GM21367 (cell line): ENCODE measurements around the gene IL17F.

Experiments
- ATAC-seq: cut with Tn5 transposase; IDR thresholded peaks from one replicate; pipeline ENCODE4 v1.9.1; 2021; ENCODE audit not compliant: unreplicated experiment

The IL17F gene

GRCh38 chr6:52244400-52244799 lies at the start of gene IL17F:
TSS of gene IL17F (minus strand) at chr6:52244500. CDS start at chr6:52244429, 71 bp downstream.
- no peak for ATAC-seq

GRCh38 chr6:52293067-52293466 lies 48.8 kb upstream of the IL17F start:
- ATAC-seq = no peak

DNA sequence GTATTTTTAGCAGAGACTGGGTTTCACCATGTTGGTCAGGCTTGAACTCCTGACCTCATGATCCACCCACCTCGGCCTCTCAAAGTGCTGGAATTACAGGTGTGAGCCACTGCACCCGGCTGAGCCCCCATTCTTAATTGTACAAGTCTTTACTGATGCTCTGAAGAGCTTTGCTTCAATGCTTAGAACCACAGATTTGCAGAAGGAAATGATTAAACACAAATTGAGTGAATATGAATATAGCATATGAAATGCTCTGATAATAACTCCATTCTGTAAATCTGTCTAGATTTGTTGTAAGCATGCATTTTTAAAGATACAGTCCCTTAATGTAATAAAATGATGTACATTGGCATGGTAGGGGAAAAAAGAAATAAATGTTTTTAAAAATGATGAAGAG lies 44.5 kb upstream of the IL17F start:
- ATAC-seq = no peak

- no peak for ATAC-seq
These were observed 43.9 kb upstream of the IL17F start for GRCh38 chr6:52288216-52288615.

DNA sequence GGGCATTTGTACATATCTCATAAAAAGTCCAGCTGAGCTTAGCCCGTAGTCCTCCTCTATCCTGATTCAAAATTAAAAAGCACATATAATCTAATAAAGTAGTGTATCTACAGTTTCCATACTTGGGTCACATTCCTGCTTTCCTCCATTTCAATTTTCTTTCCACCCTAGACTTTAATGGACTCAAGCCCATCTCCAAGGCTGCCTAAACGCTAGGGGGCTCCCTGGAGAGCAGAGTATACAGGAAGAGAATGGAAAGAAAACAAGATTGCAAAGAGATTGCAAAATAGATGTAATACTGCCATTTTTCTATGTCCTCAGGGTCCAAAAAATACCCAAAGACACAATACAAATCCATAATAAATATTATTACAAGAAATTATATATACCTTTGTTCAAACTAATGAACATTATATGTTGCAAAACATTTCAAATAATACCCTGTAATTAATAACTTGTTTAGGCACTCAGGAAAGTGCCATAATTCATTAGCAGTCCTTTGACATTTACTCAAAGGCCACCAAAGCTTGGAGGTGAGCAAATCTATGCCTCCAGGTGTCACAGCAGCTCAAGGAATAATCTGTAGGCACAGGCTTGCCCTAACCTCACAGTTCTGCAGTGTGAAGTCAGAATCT lies 42.6 kb upstream of the IL17F start:
- no peak for ATAC-seq

DNA sequence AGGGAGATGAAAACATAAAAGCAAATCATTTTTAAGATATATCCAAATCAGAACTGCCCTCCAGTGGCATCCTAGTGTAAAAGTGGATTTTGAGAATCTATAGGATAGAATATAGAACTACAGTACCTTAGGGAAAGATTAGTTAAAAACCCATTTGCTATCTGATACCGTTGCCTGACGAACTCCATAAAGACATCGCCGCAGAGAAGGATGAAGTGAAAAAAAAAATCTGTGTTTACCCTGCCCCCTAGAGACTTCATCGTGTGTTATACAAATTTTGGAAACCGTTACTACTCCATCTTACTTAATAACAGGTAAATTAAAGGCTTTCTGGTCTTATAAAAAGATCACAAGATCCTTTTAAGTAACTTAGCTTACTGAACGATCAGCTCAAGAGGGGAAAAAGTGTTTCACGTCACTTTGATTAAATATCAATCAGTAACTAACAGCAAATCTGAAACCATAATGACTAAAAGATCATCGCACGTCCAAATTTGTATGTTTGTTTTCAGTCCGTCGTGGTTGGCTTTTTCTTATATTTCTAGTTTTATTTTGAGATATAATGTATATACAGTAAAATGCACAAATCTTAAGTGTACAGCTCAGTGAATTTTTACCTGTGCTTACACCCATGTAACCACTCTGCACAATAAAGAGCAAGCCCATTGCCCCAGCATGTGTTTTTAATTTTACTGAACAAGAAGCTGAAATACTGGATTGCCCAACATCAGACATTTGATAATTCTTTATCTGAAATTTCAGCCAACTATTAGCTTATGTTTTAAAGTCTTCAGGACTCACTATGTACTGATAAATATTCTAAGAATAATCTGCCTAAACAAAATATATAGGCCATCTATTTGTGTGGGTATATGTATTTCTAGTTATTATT lies 41.1 kb upstream of the IL17F start:
- ATAC-seq = no peak

GRCh38 chr6:52284460-52285176 lies 40.3 kb upstream of the IL17F start, which contains the start of gene MCM3:
TSS of gene MCM3 (minus strand) at chr6:52284742. CDS start at chr6:52284674, 68 bp downstream.
- peak; percentile 97 for ATAC-seq

- ATAC-seq = no peak
These were observed 39.8 kb upstream of the IL17F start for GRCh38 chr6:52284131-52284459.

DNA sequence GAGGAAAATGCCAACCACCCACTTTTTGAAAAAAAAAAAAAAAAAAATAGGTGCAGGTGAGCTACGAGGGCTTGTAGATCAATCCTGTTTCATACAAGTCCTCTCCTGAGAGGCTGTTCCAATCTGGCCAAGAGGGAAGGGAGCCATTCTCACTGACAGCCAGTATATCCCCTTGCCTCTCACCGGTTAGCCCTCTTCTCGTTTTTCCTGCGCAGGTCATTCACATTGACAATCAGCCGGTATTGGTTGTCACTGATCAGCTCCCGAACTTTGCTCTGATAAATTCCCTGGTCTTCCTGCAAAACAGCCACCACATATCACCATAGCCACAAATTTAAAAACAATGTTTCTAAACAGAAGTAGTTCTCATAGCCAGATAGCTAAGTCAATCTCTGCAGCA lies 38.8 kb upstream of the IL17F start:
- no peak for ATAC-seq

DNA sequence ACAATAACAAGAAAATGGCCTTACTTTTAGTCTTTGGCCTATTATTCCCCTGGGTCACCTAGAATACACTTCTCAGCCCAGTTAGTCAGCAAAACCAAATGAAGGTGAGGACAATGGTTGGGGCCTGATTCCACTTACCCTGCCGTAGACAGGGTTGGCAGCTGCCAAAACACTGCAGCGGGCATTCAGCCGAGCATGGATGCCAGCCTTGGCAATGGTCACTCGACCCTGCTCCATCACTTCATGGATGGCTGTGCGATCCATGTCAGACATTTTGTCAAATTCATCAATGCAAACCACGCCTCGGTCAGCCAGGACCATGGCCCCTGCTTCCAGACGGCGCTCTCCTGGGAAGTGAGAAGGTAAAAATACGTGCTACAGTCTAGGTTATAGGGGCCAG lies 31.8 kb upstream of the IL17F start:
- ATAC-seq = no peak

DNA sequence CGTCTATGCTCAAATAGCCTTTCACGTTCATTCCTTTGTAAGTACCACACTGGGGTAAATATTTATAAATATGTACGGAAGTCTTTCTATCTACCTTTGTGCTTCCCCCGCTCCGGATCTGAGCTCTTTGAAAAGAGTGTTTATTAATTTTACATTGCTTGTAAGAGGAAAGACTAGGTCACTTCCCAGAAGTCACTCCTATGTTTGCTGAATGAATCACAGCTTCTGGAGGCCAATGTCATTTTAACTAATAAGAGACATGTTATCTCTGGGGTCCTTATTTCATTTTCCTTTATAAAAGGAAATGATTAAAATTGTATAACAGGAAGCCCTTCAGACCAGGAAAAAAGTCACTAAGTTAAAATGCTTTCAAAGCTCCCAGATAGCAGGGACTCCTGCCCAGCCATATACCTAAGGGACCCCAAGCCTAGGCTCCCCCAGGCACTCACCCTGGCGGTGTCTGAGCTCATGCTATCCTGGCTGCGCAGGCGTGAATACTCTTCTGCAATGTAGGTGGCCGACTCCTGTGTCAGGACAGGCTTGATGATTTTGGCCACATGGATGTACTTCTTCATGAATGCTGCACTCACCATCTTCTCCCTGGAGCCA lies 27.7 kb upstream of the IL17F start:
- no peak for ATAC-seq

GRCh38 chr6:52263709-52264540 lies 19.6 kb upstream of the IL17F start:
- ATAC-seq = peak; percentile 77

- no peak for ATAC-seq
These were observed 18.5 kb upstream of the IL17F start for GRCh38 chr6:52262620-52263344.

- ATAC-seq = no peak
These were observed 16.9 kb upstream of the IL17F start for GRCh38 chr6:52261229-52261628.

DNA sequence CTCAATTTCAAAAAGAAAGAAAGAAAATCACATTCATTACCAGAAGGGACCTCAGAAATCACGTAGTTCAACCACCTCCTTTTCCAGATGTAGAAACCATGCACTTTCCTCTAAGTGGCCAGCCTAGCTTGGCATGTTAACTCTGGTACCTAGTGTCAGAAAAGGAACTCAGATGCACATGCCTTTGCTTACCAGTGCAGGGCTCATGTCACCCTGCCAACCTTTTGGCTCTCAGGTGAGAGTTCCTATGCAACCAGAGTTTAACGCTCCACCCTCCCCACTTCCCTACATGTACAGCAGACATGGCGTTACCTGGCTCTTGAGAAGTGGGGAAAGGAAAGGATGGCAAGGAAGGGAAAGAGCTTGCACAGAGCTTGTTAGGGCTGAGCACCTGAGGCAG lies 16.3 kb upstream of the IL17F start:
- no peak for ATAC-seq

DNA sequence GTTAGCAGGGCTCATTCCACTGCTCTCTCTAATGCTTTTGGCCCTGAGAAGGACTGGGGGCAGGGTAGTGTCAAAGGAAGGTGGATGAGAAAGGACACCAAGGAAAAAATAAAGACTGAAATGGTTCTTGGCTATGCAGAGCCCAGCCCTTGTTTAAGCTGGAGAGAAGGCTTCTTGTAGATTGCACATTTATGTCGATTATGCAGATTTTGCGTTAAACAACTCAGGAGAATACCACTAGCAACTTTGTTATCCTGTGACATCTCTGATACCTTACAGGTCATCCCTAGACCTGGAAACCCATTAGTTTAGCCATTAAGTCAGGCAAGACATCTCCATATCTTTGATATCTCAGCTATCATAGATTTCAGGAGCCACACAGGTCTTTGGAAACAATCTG lies 11.1 kb upstream of the IL17F start:
- no peak for ATAC-seq

- ATAC-seq = no peak
These were observed 10.6 kb upstream of the IL17F start for GRCh38 chr6:52254731-52255378.

GRCh38 chr6:52253494-52253893 lies 9.2 kb upstream of the IL17F start:
- ATAC-seq = no peak

GRCh38 chr6:52251113-52251512 lies 6.8 kb upstream of the IL17F start:
- no peak for ATAC-seq
